T follicular helper cell (primary cell): ENCODE measurements around the gene SHC1.
"Not testable (repeated sequence)": the region's sequence is repeated elsewhere in the genome, so short reads cannot be mapped to it uniquely, and the experiment has no call there.

ENCODE experiments used
- DNase-seq: peaks from one replicate; pipeline ENCODE4 v3.0.0-alpha.2; 2020; ENCODE audit warnings: low read depth

Gene SHC1

DNA sequence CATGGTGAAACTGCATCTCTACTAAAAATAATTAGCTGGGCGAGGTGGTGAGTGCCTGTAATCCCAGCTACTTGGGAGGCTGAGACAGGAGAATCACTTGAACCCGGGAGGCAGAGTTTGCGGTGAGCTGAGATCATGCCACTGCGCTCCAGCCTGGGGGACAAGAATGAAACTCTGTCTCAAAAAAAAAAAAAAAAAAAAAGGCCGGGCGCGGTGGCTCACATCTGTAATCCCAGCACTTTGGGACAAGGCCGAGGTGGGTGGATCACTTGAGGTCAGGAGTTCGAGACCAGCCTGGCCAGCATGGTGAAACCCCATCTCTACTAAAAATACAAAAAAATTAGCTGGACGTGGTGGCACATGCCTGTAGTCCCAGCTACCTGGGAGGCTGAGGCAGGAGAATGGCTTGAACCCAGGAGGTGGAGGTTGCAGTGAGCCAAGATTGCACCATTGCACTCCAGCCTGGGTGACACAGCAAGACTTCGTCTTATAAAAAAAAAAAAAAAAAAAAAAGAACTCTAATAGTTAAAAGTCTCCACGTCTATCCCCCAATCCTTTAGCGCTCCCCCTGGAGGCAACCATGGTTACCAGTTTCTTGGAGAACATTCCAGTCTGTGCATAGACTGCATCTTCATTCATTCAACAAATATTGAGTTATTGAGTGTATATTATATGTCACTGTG, 24.9 kb upstream of the SHC1 start:
- DNase-seq, result not testable (repeated sequence)

DNA sequence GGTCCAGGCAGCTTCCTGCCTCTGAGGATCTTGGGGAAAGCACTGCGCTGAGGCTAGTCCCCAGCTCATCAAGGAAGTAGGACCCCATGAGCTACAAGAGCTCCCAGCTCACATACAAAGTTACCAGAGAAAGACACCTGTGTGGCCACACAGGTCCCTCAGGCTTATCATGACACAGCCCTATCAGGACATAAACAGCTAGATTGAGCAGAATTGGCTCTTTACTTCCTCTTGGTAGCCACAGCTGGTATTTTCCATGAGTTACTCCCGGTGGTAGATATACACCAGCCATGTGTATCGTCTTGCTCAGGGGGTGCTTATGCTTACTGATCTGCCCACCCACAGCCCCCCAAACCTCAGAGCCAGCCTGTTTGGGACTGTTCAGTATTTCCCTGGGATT, 24.0 kb upstream of the SHC1 start:
- no peak for DNase-seq

- DNase-seq, result no peak
Observed at GRCh38 chr1:154994269-154994587, 23.7 kb upstream of the SHC1 start.

- no peak for DNase-seq
Observed at GRCh38 chr1:154993572-154994268, 23.2 kb upstream of the SHC1 start, which contains the start of gene LENEP. TSS of gene LENEP (plus strand) at chr1:154993586. CDS start at chr1:154993608, 22 bp downstream.

- DNase-seq, result no peak
Observed at GRCh38 chr1:154992721-154993571, 22.4 kb upstream of the SHC1 start.

DNA sequence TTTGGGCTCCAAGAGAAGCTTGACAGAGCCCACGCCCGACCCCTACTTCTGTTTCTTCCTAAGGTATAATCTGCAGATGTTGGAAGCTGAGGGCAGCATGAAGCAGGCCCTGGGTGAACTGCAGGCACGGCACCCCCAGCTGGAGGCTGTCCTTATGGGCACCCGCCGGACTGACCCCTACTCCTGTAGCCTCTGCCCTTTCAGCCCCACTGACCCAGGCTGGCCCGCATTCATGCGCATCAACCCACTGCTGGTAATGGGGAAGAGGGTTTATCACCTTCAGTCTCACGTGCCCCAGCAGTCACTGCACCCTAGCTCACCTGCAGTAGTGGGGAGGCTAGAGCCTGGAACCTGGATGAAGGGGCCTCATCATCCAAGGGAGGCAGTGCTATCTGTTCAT, 19.7 kb upstream of the SHC1 start:
- DNase-seq, result no peak

GRCh38 chr1:154989195-154989860, 18.8 kb upstream of the SHC1 start:
- DNase-seq, result no peak

- DNase-seq, result no peak
Observed at GRCh38 chr1:154988058-154988954, 17.8 kb upstream of the SHC1 start.

DNA sequence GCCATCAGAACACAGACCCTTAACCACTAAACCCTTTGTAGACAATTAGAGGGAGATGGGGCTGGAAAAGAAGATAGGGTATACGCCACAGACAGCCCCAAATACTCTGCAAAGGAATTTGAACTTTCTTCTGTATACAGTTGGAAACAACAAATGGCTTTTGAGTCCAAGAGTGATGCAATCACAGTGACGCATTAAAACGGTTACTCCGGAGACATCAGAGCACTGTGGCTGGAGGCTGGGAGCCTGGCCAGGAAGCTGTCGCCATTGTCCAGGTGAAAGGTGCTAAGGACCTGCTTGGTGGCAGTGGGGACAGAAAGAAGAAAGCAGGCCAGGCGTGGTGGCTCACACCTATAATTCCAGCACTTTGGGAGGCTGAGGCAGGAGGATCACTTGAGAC, 16.8 kb upstream of the SHC1 start:
- DNase-seq, result no peak

DNA sequence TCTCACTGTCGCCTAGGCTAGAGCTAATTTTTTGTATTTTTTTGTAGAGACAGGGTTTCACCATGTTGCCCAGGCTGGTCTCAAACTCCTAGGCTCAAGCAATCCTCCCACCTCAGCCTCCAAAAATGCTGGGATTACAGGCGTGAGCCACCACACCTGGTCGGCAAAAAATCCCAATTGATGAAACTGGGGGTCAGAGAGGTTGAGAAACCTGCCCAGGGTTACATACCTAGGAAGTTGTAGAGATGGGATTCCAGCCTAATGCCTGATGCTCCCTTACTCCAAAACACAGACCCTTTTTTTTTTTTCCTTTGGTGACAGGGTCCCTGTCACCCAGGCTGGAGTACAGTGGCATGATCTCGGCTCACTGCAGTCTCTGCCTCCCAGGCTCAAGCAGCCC, 16.2 kb upstream of the SHC1 start:
- DNase-seq, result not testable (repeated sequence)

GRCh38 chr1:154983776-154984466, 13.4 kb upstream of the SHC1 start:
- DNase-seq, result no peak

DNA sequence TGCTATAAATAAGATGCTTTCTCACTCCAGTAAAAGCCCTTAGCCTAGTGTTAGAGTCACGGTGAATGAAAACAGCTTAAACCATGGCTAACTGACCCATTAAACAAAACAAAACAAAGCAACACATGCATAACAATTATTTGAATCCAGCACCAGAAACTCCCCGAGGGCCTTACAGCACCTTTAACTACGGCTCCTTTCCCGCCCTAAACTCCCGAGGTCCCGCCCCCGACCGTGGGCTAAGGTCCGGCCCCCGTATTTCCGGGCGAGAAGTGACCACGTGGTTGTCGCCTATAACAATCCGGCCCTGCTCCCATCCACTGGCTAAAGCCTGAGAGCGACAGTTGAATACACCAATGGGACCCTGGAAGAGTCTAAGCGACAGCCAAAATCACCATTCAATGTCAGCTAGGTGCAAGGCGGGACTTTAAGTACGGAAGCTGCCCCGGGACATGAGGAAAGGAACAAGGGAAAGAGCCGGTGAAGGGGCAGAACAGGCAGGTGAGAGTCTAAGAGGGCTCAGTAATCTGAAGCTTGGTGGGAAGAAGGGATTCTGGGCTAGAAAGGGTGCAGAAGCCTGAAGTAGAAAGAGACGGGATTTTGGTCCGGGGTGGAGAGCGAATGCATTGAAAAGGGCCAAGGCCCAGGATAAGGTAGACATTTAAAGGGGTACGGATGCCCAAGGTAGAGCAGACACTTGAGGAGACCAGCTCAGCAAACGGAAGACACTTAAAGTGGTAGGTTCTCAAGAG, 12.5 kb upstream of the SHC1 start, which contains the start of gene FLAD1:
Gene FLAD1 (plus strand): TSS at position 448 of the 752 bp plus-strand sequence. CDS start 351 bp downstream, outside the sequence.
- peak; percentile 93 for DNase-seq

- no peak for DNase-seq
Observed at GRCh38 chr1:154982341-154982740, 11.8 kb upstream of the SHC1 start.

DNA sequence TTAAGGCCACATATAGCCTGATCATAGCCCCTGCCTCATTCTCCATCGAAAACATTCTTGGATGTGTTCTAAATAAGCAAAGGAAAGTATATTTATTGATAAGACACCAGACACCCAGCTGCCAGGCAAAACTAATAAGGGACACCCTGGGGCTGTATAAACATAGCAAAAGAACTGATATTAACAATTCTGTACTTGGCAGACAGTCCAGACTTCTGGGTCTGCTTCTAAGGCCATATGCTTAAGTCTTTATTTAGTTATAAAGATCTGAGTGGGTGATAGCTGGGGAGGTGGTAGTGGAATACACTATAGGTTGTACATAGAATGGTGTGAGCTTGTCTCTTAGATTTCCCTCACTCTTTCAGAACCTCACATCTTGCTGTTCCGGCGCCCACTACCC, 7.8 kb upstream of the SHC1 start:
- no peak for DNase-seq

- not testable (repeated sequence) for DNase-seq
Observed at GRCh38 chr1:154977762-154978161, 7.2 kb upstream of the SHC1 start.

DNA sequence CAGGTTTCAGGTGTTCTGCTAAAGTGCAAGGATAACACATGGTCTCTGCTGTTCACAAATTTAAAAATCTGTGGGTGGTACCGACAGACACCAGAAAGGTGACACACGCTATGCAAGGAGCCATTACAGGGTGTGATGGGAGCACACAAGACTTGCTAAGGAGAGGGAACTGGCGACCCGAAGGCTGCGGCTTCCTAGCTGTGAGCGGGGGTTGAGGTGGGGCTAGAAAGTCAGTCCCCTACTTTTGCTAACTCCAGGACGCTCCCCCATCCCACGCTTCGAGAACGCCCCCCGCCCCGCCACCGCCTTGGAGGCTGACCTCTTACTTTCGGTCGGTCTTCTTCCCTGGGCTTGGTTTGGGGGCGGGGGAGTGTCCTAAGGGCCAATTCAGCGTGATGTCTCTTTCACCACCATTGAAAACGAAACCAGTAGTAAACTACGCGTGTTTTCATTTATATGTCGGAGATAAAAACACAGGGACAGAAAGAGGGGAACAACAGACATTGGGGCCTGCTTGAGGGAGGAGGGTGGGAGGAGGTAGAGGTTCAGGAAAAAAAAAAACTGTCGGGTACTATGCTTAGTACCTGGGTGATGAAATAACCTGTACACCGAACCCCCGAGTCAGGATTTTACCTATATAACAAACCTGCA, 5.0 kb upstream of the SHC1 start:
- DNase-seq, result peak; percentile 17

- DNase-seq, result peak; percentile 90
Observed at GRCh38 chr1:154974808-154975408, 4.4 kb upstream of the SHC1 start.

DNA sequence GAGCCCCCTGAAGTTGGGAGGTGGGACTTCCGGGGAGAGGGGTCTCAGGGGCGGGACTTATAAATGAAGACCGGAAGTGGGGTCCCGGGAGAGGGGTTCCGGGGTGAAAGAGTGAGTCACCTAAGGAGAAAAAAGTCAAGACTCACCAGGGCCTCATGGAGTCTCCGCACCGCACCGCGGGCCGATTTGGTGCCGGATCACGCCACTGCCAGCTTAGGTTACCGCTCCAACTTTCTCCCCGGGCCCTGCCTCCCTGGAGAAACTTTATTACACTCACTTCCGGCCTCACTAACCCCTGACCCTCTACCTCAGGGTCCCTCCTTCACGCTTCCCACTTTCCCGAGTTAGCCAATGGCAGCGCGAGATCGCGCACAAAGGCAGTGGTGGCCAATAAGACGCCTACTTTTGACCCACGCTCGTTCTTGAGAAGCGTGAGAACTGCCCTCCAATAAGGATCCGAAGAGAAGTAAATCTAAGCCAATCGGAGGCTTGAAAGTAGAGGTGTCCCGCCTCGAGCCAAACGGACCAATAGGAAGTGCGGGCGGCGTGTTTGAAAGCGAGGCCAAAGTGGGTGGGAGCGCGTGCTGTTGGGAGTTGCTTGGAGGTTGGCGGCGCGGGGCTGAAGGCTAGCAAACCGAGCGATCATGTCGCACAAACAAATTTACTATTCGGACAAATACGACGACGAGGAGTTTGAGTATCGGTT, 3.7 kb upstream of the SHC1 start, which contains the start of gene CKS1B:
Gene CKS1B (plus strand): TSS at position 580 of the 706 bp plus-strand sequence. CDS start 65 bp downstream, at position 645.
- DNase-seq, result peak; percentile 95
